ENCODE measurements around the gene KSR1. TPM values are rescaled to one million over a fixed set of nuclear protein-coding genes. Genes with fewer than 3 reads are reported as not detected.

KSR1 gene
- total RNA-seq, 6 experiments from 2014 or later = 5.9 to 12.9 (median 8.7) TPM

- TF ChIP-seq POLR2A (IDR thresholded peaks at IDR 0.05) = no peak
- no peak for TF ChIP-seq CTCF (IDR thresholded peaks at IDR 0.05)
- Histone ChIP-seq H3K27ac (no peak overlapping the region), H3K4me1 (peaks cover 0 to 22% (median 8%) of the 10 kb centered on the region in 4 donors), H3K27me3 (no peaks in the 10 kb centered on the region), H3K9me3 (no peaks in the 10 kb centered on the region), H3K36me3 (no peaks in the 10 kb centered on the region), H3K4me3 (peak overlapping the region in 2 of 3 donors; percentile 75 to 77)
- ATAC-seq (no peak), DNase-seq (no peak)
- 46% methylated on average over 5 of the region's 14 CpGs for WGBS (ENCODE audit: insufficient coverage, low coverage, low lambda C conversion rate, missing lambda C conversion rate)
- intact Hi-C loops (cut with DNase I) = no loop called here
These were observed 1.7 kb downstream of the KSR1 start for GRCh38 chr17:27457731-27458523.

- intact Hi-C loops (cut with DNase I) = no loop called here
- H3K36me3 ChIP-seq = no peaks in the 10 kb centered on the region
- 66% methylated on average over 2 of the region's 6 CpGs for WGBS (ENCODE audit: insufficient coverage, low coverage, low lambda C conversion rate, missing lambda C conversion rate)
- ATAC-seq (no peak), DNase-seq (no peak)
- H3K9me3 ChIP-seq = no peaks in the 10 kb centered on the region
- H3K4me3 ChIP-seq = no peak overlapping the region
- no peak overlapping the region for H3K27ac ChIP-seq
- peaks cover 0 to 24% (median 8%) of the 10 kb centered on the region in 4 donors for H3K4me1 ChIP-seq
- TF ChIP-seq CTCF (IDR thresholded peaks at IDR 0.05) (no peak), POLR2A (IDR thresholded peaks at IDR 0.05) (no peak)
- no peaks in the 10 kb centered on the region for H3K27me3 ChIP-seq
These were observed 2.3 kb downstream of the KSR1 start for GRCh38 chr17:27458524-27458908.

GRCh38 chr17:27459433-27459832, 3.2 kb downstream of the KSR1 start:
- DNase-seq (no peak), ATAC-seq (peak in 2 of 4 donors; percentile 3)
- H3K9me3 ChIP-seq = no peaks in the 10 kb centered on the region
- 15% methylated on average over 4 of the region's 7 CpGs for WGBS (ENCODE audit: insufficient coverage, low coverage, low lambda C conversion rate, missing lambda C conversion rate)
- TF ChIP-seq CTCF (IDR thresholded peaks at IDR 0.05) (no peak), POLR2A (IDR thresholded peaks at IDR 0.05) (no peak)
- H3K27me3 ChIP-seq = no peaks in the 10 kb centered on the region
- intact Hi-C loops (cut with DNase I) = no loop called here
- H3K4me3 ChIP-seq = no peak overlapping the region
- H3K27ac ChIP-seq = peak overlapping the region in 2 of 3 donors; percentile 37 to 46
- H3K36me3 ChIP-seq = no peaks in the 10 kb centered on the region
- peaks cover 0 to 26% (median 8%) of the 10 kb centered on the region in 4 donors for H3K4me1 ChIP-seq

- DNase-seq (peak; percentile 49 to 77 (median 65)), ATAC-seq (peak; percentile 57 to 79 (median 66))
- WGBS (ENCODE audit: insufficient coverage, low coverage, low lambda C conversion rate, missing lambda C conversion rate) = 34% methylated on average over 2 of the region's 6 CpGs
- Histone ChIP-seq H3K4me1 (peaks cover 0 to 26% (median 8%) of the 10 kb centered on the region in 4 donors), H3K36me3 (no peaks in the 10 kb centered on the region), H3K9me3 (no peaks in the 10 kb centered on the region), H3K4me3 (no peak overlapping the region), H3K27me3 (no peaks in the 10 kb centered on the region), H3K27ac (peak overlapping the region in 2 of 3 donors; percentile 37 to 46)
- no peak for TF ChIP-seq CTCF (IDR thresholded peaks at IDR 0.05)
- no peak for TF ChIP-seq POLR2A (IDR thresholded peaks at IDR 0.05)
- intact Hi-C loops (cut with DNase I) = no loop called here
These were observed 4.0 kb downstream of the KSR1 start for GRCh38 chr17:27460196-27460725.
